CD1c-positive myeloid dendritic cell (primary cell): ENCODE results near the gene GDPD5.

Source experiments
- DNase-seq: peaks from one replicate; pipeline ENCODE4 v3.0.0-alpha.2; 2016; ENCODE audit errors: extremely low spot score

Gene GDPD5, protein sequence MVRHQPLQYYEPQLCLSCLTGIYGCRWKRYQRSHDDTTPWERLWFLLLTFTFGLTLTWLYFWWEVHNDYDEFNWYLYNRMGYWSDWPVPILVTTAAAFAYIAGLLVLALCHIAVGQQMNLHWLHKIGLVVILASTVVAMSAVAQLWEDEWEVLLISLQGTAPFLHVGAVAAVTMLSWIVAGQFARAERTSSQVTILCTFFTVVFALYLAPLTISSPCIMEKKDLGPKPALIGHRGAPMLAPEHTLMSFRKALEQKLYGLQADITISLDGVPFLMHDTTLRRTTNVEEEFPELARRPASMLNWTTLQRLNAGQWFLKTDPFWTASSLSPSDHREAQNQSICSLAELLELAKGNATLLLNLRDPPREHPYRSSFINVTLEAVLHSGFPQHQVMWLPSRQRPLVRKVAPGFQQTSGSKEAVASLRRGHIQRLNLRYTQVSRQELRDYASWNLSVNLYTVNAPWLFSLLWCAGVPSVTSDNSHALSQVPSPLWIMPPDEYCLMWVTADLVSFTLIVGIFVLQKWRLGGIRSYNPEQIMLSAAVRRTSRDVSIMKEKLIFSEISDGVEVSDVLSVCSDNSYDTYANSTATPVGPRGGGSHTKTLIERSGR

DNA sequence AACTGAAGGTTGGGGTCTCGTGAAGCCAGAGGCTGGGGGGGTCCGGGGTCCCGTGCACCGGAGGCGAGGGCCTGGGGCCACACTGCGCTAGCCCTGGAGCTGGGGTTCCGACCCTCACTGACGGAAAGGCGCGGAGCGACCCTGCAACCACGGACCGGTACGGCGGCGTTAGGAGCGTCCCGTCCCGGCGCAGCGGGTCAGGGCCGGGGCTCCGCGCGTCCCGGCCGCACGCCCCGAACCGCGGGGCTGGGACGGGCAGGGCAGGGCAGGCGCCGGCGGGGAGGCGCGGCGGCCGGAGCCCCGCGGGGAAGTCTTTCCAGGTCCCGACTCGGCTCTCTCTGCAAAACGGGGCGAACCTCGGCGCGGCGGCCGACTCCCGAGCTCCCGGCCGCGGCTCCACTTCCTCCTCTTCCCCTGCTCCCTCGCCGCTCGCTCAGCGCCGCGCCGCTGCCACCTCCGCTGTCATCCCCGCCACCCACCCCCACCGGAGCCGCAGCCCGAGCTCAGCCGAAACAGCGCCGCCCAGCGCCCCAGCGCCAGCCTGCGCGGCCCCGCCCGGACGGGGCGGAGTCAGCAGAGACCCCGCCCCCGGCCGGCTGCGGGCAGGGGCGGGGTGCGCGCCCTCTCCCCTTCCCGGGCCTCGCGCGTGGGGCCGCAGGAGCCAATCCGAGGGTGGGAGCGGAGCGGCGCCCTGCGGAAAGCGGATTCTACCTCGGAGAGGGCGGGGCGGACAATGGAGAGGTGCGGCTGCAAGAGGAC is at the start of gene GDPD5:
Gene GDPD5 (minus strand): TSS at position 509 of the 759 bp plus-strand sequence. CDS start 48,206 bp downstream, outside the sequence.
- DNase-seq = peak; percentile 96

DNA sequence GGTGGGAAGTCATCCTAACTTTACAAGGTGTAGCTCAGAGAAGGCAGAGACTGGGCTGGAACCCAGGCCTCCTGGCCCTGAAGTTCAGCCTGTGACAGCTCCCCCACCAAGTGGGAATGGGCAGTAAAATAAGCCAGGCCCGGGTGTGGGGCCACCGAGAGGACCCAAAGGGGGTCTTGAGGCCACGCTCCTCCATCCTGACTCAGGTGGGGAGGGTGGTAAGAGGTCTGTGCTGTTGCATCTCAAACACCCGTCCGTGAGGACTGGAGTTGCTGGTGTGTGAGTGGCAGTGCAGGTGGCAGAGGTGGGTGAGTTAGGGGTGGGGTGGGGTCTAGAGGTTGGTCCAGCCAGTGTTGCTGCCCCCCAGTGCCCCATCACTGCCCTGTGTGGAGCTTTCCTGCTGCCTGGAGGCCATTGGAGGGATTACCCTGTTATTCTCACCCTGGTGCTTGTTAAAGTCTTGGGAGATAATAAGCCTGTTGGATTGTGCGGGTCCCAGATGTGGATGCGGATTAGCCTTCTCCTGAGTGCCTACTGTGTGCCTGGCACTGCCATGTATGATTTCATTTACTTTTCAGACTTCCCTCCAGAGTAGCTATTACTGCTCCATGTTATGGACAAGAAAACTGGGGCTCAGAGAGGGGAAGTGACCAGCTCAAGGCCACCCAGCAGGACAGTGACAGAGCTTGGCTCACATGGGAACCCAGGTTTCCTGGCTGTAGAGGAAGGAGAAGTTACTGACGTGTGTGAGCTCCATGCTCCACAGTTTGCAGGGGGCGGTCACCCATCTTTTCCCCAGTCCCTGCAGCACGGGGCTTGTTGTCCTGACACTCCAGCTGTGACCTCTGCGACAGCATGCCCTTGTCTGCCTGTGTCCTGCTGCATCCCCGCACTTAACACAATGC is 49.2 kb upstream of the GDPD5 start:
- peak; percentile 26 for DNase-seq

DNA sequence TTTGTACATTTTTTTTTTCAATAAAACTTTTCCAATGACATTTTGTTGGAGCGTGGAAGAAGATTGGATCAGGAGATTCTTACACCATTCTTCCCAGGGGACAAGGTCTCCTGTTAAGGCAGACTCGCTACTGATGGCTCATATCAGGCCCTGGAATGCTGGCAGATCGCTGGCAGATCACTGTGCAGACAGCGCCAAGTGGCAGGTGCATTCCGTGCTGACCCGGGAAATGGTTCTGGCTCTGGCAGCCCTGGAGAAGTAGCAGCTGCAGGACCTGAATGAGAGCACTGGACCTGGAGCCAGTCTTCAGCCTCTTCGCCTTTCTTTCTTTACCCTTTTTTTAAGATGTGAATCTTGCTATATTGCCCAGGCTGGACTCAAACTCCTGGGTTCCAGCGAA is 47.0 kb upstream of the GDPD5 start:
- no peak for DNase-seq

DNA sequence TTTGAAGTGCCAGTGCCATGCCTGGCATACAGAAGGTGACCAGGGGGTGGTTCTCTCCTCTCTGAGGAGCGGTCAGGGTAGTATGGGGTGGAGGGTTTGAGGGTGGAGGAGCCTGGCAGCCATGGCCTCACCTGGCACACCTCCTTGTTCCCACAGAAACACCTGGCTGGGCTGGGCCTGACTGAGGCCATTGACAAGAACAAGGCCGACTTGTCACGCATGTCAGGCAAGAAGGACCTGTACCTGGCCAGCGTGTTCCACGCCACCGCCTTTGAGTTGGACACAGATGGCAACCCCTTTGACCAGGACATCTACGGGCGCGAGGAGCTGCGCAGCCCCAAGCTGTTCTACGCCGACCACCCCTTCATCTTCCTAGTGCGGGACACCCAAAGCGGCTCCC is 45.9 kb upstream of the GDPD5 start:
- no peak for DNase-seq

DNA sequence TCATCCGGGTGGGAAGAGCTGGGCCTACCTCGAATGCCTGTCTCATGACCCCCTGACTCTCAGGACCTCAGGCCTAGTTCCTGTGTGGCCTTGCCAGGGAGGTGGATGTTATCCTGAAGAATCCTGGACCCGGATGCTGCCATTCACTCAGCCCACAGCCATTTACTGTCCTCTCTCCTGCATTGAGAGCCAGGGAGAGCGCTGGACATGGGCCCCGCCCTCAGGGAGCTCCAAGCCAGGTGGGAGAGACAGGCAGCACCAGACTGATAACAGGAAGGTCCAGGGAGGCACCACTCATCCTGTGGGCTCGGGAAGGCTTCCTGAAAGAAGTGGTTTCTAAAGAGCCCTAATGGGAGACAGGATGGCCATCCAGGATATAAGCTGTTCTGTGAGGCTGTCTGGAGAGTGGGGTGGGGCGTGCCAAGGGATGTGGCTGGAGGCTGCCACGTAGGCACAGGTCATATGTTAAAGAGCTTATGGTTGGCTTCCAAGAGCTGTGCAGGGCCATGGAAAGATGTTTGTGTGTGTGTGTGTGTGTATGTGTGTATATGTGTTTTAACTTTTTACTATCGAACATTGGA is 44.9 kb upstream of the GDPD5 start:
- DNase-seq = no peak

DNA sequence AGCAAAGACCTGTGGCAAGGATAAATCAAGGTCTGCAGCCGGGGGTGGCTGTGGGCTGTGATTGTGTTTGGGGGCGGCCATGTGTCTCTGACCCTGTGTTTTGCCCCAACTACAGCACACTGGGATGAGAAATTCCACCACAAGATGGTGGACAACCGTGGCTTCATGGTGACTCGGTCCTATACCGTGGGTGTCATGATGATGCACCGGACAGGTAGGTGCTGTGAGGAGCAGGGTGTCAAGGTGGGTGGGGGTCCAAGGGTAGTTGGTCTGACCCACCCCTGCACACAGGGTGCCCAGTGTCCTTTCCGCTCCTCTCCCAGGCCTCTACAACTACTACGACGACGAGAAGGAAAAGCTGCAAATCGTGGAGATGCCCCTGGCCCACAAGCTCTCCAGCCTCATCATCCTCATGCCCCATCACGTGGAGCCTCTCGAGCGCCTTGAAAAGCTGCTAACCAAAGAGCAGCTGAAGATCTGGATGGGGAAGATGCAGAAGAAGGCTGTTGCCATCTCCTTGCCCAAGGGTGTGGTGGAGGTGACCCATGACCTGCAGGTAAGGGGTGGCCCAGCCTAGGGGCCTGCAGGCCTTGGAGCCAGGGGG is 43.0 kb upstream of the GDPD5 start:
- no peak for DNase-seq

DNA sequence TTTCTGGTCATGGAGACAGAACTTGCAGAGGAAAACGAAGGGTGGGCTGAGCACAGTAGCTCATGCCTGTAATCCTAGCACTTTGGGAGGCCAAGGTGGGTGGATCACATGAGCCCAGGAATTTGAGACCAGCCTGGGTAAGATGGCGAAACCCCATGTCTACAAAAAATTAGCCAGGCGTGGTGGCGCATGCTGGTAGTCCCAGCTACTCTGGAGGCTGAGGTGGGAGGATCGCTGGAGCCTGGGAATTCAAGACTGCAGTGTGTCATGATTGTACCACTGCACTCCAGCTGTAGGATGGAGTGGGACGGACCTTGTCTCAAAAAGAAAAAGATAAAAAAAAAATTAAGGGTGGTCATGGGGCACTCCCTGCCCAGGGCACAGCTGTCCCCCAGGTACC is 42.2 kb upstream of the GDPD5 start:
- no peak for DNase-seq

DNA sequence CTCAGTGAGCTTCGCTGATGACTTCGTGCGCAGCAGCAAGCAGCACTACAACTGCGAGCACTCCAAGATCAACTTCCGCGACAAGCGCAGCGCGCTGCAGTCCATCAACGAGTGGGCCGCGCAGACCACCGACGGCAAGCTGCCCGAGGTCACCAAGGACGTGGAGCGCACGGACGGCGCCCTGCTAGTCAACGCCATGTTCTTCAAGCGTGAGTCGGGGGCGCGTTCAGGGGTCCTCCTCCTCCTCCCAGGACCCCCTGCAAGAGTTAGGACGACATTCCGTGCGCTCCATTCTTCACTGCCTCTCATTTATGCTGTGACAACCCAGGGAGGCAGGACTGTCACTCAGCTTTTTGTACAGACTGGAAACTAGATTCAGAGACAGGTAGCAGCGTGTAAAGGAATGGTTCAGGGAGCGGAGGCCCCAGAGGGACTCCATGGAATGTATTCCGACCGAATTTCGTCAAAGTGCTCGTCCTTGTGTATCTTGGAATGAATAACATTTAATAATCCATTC is 41.1 kb upstream of the GDPD5 start:
- no peak for DNase-seq

DNA sequence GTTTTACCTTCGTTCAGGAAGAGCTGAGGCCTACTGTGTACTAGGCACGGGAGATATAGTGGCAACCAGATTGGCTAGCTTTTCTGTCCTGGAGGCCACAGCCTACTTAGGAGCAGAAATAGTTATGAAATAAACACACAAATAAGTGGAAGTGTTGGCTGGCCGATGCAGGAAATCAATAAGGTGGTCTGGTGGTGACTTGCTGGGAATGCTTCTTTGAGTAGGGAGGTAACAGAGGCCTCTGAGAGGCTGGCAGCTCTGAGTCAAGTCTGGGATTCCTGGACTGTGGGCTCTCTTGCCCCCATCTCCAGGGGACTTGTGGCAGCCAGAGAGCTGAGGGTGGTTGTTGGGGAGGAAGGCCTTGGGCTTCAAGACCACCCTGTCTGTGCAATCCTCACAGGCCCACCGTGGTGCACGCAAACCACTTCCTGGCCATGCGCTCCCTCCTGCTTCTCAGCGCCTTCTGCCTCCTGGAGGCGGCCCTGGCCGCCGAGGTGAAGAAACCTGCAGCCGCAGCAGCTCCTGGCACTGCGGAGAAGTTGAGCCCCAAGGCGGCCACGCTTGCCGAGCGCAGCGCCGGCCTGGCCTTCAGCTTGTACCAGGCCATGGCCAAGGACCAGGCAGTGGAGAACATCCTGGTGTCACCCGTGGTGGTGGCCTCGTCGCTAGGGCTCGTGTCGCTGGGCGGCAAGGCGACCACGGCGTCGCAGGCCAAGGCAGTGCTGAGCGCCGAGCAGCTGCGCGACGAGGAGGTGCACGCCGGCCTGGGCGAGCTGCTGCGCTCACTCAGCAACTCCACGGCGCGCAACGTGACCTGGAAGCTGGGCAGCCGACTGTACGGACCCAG is 40.4 kb upstream of the GDPD5 start:
- DNase-seq = no peak

DNA sequence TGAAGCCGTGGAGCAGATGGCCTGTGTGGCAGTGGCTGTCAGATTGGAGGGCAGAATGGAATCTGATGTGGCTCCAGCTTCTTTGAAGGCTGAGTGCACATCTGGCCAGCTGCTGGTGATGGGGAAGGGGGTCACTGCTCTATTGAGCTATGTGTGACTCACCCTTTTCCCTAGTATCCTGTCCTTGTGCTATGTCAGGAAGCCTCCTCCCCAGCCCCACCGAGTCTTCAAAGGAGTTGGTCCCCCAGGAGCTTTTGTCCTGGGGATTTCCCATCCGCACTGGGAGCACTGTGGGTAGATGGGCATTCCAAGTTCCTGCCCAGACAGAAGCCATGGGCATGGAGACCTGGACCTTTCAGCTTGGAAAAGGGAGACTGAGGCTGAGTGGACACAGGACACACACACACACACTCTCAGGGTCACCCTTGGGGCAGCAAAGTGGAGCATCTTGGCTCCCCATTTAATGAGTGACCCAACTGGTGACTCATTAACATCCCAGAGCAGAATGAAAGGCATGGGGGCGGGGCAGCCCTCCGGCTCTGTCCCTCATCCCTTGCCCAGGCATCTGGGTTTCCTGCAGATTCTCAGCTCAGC is 39.6 kb upstream of the GDPD5 start:
- no peak for DNase-seq

DNA sequence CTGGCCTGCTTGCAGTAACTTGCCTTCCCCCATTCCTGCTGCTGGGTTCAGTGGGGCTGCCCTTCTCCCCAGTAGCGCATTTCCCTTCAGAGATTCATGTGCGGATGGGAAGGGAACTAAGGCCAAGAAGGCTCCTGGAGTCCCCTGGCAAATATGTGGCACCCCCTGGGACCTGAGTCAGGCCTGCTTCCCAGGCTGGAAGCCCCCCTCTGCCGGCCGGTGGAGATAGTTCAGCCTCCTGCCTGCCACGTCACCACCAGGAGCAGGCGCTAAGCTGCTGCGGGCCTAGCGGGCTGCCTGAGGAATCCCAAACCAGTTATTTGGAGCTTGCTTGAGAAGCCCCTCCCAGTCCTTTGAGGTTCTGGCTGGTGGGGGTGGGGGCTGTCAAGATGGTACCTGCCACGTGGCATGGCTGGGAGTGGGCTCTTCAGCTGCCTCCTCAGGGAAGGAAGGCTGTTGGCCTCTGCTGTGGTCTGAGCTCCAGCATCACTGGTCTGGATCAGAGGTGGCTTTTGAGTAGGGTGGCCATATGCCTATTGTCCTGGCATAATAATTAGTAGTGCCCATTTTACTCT is 38.3 kb upstream of the GDPD5 start:
- no peak for DNase-seq

DNA sequence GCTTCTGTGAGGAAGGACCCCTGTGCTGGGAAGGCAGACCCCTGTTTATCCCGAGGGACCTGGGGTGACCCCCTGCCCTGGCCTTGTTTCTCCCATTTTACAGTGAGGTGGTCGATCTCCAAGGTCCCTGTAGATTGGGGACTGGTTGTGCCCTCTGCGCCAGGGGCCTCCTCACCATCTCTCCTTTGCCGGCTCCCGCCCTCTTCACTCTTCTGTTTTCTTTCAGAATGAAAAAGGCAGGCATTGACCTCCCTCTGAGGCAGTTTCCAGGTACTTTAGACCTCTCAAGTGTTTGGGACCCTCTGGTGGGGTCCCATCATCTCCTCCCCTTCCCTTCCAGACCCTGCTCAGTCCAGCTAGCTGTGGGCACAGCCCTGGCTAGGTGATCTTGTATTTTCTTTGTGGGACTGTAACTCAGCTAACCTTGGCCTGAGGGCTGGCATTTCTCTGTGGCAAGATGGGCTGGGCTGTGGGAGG is 37.8 kb upstream of the GDPD5 start:
- no peak for DNase-seq

DNA sequence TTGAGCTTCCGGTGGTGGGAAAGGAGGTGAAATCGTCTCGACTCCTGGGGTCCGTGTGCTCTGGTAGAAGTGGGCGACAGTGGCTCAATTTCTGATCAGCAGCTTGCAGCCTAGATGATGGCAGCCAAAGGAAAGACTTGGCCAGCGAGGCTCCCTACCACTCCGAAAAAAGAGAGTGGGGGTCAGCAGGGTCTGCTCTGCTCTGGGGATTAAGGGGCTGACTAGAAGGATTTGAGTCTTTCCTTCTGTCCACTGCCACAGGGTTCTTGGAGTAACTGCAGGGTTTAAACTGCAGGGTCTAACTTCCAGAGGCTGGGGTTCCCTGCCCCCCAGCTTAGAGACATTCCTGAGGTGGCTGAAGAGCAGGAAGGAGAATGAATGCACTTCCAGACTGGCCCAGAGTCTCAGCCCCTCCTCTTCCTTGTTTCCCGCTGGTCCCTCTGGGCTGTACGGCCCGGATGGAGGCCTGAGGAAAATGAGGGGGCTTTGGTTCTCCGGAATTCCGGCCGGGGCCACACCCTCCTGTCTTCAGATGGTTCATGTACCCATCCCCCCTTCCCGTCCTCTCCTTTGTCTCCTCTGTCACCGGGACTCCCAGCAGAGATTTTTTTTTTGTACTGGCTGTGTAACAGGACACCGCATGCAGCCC is 37.2 kb upstream of the GDPD5 start:
- no peak for DNase-seq

DNA sequence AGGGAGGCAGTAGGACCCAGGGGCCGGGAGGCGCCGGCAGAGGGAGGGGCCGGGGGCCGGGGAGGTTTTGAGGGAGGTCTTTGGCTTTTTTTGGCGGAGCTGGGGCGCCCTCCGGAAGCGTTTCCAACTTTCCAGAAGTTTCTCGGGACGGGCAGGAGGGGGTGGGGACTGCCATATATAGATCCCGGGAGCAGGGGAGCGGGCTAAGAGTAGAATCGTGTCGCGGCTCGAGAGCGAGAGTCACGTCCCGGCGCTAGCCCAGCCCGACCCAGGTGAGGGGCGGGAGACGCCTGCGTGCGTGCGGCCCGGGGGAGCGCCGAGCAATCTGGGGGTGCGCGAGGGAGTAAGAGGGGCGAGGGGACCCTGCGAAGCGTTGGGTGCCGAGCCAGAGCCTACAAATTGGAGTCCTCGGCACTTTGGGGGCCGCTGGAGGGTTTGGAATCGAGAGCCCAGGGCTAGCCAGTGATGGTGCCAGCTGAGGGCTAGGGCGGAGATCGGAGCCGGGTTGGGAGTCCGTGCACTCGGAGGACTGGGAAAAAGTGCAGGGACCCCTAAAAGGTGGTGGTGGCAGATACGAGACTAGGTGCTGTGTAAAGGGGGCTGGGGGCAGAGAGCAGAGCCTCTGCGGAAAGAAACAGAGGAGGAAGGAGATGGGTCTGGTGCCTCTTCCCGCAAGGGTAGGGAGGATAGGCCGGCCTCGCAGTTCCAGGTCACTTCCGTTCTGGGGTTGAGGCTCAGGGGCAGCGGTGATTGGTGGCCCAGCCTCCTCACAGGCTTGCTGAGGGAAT is 36.5 kb upstream of the GDPD5 start, which contains the start of gene SERPINH1:
Gene SERPINH1 (plus strand): TSS at position 206 of the 788 bp plus-strand sequence. CDS start 4,097 bp downstream, outside the sequence.
- peak; percentile 74 for DNase-seq

DNA sequence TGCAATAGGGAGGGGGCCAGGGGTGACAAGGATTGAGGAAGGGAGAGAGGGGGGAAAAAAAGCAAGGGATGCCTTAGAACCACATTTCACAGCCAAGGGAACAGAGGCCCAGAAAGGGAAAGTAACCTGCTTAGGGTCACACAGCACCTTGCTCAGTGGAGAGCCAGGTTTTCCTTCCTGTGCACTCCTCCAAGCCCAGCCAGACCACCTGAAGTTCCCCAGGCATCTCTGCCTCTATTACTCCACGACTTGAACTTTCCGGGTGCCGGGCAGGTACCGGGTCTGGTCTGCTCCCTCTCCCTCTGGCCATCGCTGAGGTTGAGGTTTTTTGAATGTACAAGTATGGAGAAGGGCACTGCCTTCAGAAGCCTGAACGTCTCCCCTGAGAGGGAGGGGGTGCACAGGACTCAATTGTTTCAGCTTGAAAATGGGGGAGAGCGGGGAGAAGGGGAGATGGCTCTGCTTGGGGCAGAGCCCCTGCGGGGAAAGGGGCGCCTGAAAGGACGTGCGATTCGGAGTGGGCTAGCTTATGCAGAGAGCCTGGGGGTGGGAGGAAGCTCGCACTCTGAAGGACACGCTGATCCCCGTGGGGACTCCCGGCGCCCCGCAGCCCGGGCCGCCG is 35.8 kb upstream of the GDPD5 start:
- DNase-seq = no peak

DNA sequence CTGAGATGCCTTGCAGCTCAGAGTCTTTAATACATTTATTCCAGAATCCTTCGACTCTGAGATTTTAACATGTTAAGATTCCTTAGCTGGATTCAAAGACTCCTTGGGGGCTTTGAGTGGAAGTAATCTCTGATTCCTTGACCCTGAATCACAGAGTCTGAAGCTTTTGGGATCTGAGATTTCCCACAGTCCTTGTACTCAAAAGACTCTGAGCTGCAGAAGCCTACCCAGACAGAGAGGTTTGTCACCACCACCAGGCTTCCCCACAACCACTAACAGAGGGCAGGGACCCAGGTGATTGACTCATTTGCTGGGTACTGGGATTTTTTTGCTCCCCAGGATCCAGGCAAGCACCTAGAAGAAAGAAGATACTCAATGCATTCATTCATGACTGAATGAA is 34.9 kb upstream of the GDPD5 start:
- DNase-seq = no peak
